GM18520 (cell line): ENCODE measurements around the gene PAF1.

Experiments used
- ATAC-seq: cut with Tn5 transposase; IDR thresholded peaks from one replicate; pipeline ENCODE4 v1.9.1; 2021; ENCODE audit not compliant: unreplicated experiment

Gene PAF1

GRCh38 chr19:39390751-39391437 is at the start of gene PAF1, which contains the start of gene MED29:
TSS of gene PAF1 (minus strand) at chr19:39391106. CDS start at chr19:39390864, 242 bp downstream.
TSS of gene MED29 (plus strand) at chr19:39391378. CDS start at chr19:39391423, 45 bp downstream.
- ATAC-seq = peak; percentile 96

DNA sequence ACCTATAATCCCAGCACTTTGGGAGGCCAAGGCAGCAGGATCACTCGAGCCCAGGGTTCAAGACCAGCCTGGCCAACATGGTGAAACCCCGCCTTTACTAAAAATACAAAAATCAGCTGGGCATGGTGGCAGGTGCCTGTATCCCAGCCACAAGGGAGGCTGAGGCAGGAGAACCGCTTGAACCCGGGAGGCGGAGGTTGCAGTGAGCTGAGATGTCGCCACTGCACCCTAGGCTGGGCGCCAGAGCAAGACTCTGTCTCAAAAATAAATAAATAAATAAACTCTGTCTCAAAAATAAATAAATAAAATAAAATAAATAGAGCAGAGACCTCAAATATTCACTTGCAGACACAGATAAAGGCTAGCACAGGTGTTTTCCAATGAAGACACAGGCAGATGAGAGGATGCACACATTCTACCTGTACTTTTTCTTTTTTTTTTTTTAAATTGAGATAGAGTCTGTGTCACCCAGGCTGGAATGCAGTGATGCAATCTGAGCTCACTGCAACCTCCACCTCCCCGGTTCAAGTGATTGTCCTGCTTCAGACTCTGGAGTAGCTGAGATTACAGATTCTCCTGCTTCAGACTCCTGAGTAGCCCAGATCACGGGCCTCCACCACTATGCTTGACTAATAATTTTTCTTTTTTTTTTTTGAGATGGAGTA is 47.5 kb upstream of the PAF1 start:
- no peak for ATAC-seq

DNA sequence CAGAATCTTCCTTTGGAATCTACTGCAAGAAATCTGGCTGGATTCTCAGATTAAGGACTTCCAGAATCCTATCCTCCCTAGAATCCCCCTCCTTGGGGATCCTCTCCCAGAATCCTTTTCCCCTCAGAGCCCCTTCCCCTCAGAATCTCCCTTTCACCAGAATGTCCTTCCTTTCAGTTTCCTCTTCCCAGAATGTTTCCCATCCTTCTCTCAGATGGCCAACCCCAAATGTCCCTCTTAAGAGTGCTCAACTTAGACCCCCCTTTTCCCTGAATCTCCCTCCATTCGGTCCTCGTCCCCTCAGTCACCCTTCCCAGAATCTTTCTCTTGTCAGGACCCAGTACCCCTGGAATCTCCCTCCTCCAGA is 45.4 kb upstream of the PAF1 start:
- no peak for ATAC-seq

DNA sequence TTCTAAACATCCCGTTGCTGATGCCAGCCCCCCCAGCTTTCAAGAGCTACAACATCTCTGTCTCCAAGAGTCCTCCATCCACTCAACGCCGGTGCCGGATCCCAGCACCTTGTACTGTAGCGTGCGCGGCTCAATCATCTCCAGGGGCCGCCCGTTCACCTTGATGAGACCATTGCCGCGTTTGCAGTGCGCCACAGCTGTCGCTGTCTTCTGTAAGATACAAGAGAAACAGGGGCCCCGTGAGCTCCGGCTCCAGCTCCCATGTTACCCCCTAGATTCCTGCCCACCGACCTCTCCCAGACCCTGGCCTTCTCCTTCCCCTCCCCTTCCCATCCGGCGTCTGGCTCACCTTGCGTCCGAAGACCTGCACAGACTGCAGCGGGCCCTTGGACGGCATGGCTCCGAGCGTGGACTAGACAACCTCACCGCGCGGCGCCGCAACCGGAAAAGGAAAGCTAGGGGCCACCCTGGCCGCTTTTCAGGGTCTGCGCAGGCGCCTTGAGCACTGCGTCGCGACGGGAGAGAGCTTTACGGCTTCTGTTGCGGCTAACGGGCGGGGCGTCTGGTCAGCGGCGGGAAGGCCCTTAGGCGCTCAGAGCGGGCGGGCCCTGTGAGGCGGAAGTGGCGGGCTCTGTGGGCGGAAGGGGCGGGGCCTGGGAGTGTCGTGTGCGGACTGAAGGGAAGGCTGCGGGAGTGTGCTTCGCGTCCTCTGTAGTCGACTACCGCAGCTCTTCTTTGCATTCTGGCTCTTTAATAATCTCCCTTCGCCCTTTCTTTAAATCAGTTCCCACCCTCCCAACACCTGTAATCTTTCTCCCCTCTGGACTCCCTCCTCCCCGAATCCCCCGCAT is 44.8 kb upstream of the PAF1 start, which contains the start of gene RPS16:
Gene RPS16, minus strand, starts transcription at position 451 of the 851 bp plus-strand sequence. Its CDS starts 54 bp downstream, at position 397.
- peak; percentile 57 for ATAC-seq

- ATAC-seq = no peak
These were observed 43.5 kb upstream of the PAF1 start for GRCh38 chr19:39434123-39435076.

DNA sequence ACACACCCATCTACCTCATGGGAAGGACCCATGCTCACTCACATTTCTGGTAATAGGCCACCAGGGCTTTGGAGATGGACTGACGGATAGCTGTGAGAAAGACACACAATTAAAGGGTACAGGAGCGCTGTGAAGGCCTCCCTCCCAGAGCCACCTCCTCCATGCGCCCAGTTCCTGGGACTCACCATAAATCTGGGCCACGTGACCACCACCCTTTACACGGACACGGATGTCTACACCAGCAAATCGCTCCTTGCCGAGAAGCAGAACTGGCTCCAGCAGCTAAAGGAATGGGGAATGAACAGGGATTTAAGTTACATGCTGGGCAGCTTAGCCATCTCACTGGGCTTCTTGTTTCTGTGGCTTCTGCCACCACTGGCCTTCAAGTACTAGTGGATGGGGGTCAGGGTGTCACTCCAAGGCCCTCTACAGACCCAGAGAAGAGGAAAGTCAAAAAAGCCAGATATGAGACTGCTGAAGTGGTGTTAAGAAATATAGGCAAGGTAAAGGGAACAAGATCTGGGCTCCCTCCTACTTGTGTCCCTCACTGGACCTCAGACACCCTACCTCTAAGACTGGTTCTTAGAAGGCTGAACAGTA is 42.7 kb upstream of the PAF1 start:
- ATAC-seq = no peak

GRCh38 chr19:39432677-39433025 is 41.7 kb upstream of the PAF1 start:
- no peak for ATAC-seq

DNA sequence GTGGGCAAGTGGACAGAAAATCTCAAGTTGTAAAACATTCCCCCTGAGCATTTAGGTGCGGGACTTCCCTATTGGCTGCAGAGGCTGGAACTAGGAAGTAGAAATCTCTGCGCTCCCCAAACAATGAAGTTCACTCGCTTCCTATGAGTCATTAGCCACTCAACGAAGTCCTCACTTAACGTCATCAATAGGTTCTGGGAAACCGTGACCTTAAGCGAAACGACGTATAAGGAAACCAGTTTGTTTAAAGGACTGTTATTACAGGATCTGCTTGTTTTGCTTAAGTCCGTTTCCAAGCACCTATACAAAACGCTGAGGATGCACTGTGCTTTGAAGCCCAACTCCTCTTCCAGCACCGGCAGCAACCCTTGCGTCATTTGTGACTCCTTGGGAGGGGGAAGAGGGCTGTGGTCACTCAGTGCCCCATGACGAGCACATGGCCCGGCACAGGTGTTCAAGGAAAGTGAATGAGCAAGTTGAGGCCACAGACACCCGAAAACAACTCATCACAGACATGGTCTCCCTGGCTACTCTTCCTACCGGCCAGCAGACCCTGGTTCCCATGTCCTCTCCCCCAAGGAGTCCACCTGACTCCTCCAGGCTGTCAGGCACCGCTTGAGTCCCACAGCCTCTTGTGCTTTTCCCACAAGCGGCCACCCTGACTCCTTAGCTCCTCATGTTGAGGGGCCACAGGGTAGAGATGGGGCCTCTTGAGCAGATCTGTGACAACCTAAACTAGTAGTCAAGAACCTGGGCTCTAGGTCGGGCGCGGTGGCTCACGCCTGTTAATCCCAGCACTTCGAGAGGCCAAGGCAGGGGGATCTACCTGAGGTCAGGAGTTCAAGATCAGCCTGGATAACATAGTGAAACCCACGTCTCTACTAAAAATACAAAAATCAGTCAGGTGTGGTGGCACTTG is 40.0 kb upstream of the PAF1 start:
- ATAC-seq = peak; percentile 61

GRCh38 chr19:39428283-39429112 is 37.6 kb upstream of the PAF1 start:
- no peak for ATAC-seq

GRCh38 chr19:39427707-39428106 is 36.8 kb upstream of the PAF1 start:
- ATAC-seq = no peak

DNA sequence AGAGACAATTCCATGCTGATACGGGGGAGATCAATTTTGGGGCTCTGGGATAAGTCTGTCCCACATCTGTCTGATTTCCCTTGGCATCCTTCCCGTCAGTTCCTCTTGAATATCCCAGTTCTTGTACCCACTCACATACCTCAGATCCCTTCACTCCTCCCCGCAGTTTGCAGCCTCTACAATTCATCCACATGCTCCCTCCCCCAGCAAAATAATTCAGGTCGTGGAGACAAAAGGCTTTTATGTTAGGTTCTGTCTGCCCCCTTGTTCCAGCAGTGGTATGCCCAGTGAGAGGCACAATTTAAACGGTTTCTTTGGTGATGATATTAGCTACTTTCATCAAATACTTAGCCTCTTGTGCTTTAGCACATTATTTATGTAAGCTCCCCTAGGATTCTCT is 35.3 kb upstream of the PAF1 start:
- ATAC-seq = no peak

DNA sequence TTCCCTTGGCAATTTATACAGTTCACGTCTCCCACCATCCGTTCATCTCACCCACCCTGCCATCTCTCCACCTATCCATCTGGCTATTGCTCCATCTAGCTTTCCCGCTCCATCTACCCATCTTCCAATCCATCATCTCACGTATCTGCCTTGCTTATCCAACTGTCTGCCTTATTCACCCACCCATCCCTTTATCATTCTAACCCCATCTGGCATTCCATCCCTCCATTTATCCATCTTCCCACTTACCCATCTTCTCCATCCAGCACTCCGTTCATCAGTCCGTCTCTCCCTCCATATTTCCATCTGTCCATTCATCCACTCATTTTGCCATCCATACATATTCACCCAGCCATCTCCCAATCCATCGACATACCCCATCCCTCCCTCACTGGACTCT is 34.8 kb upstream of the PAF1 start:
- ATAC-seq = no peak

GRCh38 chr19:39424934-39425333 is 34.0 kb upstream of the PAF1 start:
- ATAC-seq = no peak

DNA sequence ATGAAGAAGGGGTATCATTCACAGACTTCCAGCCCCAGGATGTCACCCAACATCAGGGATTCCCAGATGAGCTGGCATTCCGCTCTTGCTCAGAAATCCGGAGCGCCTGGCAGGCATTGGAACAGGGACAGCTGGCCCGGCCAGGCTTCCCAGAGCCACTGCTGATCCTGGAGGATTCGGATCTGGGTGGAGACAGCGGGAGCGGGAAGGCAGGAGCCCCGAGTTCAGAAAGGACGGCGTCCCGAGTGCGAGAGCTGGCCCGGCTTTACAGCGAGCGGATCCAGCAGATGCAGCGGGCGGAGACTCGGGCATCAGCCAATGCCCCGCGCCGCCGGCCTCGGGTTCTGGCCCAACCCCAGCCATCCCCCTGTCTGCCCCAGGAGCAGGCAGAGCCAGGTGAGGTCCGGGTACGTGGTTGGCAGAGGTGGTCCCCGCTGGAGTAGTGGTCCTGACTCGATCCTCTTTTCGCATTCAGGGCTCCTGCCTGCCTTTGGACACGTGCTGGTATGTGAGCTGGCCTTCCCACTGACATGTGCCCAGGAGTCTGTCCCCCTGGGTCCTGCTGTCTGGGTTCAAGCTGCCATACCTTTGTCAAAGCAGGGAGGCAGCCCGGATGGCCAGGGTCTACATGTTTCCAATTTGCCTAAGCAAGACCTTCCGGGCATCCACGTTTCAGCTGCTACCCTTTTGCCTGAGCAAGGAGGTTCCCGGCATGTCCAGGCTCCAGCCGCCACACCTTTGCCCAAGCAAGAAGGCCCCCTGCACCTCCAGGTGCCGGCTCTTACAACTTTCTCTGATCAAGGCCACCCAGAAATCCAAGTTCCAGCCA is 32.6 kb upstream of the PAF1 start:
- no peak for ATAC-seq

GRCh38 chr19:39422020-39422419 is 31.1 kb upstream of the PAF1 start:
- ATAC-seq = no peak

DNA sequence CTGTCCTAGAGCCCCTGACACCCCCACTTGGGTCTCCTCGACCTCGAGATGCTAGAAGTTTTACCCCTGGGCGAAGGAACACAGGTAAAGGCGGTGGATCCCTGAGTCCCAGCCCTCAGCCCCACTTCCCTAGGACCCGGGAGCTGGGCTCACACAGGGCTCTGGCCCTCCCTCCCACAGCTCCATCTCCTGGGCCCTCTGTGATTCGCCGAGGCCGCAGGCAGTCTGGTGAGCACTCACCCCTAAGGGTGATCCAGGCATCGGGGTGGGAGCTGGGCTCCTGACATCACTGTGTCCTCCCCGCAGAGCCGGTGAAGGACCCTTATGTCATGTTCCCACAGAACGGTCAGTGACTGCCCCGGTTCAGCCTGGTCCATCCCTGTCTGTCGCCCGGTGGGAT is 29.9 kb upstream of the PAF1 start:
- no peak for ATAC-seq

DNA sequence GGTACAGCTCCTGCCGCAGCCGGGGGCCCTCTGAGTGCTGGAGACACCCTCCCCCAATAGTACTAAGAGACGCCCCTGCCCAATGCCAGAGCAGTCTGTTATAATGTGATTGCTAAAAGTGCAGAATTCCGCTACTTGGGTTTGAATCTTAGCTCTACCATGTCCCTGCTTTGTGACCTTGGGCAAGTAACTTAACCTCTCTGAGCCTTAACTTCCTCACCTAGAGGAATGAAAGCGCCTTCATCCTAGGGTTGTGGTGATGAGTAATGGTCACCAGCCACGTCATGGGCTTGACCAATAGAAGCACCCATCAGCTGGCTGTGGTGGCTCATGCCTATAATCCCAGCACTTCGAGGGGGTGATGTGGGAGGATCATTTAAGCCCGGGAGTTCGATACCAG is 28.1 kb upstream of the PAF1 start:
- ATAC-seq = no peak
